H7 (cell line): ENCODE results near the gene GRK4. TPM values are rescaled to one million over a fixed set of nuclear protein-coding genes. Genes with fewer than 3 reads are reported as not detected.

Experiments used
- DNase-seq: peaks from one replicate; pipeline ENCODE4 v3.0.0; 2012
- H3K27me3 ChIP-seq: 2 replicates; pipeline ENCODE4 v1.6.0; 2011; ENCODE audit warnings: mild to moderate bottlenecking, low read length; ENCODE audit not compliant: control insufficient read depth, insufficient read depth
- H3K36me3 ChIP-seq: replicated peaks from 2 replicates; pipeline ENCODE4 v1.5.1; 2011; ENCODE audit warnings: low read length; ENCODE audit not compliant: control insufficient read depth, insufficient read depth
- H3K4me3 ChIP-seq: 2 replicates; pipeline ENCODE4 v1.5.1; 2011; ENCODE audit warnings: low read depth, mild to moderate bottlenecking, control low read depth, low read length, moderate library complexity; ENCODE audit not compliant: insufficient read depth
- total RNA-seq: library from RNA; depleted of rRNA; stranded (reverse); fragments of >200 nt; shearing (Covaris generic); gene quantifications from 2 replicates; pipeline ENCODE4 v1.2.3, GENCODE V29; 2014

The GRK4 gene
- total RNA-seq, 1 experiment from 2014 or later, result 0.48 TPM

GRCh38 chr4:3017504-3017903, 54.1 kb downstream of the GRK4 start:
- no peak for DNase-seq
- Histone ChIP-seq H3K4me3 (no peak overlapping the region), H3K36me3 (no peaks in the 10 kb centered on the region), H3K27me3 (no peaks in the 10 kb centered on the region)

DNA sequence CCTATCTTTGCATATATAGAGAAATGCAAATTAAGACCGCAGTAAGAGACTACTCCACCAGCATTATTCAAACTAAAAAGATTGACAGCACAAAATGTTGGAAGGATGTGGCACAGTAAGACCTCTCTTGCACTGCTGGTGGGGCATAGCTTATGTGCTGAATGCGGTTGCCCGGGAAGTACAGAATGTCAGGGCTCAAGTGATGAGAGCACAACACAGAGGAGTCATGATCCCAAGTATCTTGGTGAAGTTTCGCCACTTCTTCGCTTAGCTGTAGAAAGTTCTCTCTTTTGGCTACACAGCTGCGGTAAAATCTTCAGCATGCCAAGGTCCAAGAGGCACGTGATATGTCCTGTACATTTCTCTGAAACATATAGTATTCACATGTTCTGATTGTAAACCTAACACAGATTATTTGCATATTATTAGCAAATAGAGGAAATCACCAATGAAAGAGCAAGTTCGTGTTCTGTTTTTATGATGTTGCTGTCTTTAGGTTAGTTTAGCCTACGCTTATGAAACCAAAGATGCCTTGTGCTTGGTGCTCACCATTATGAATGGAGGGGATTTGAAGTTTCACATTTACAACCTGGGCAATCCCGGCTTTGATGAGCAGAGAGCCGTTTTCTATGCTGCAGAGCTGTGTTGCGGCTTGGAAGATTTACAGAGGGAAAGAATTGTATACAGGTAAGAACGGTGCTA, 55.9 kb downstream of the GRK4 start:
- Histone ChIP-seq H3K36me3 (no peaks in the 10 kb centered on the region), H3K4me3 (no peak overlapping the region), H3K27me3 (no peaks in the 10 kb centered on the region)
- no peak for DNase-seq

- no peak for DNase-seq
- Histone ChIP-seq H3K4me3 (no peak overlapping the region), H3K27me3 (no peaks in the 10 kb centered on the region), H3K36me3 (no peaks in the 10 kb centered on the region)
Observed at GRCh38 chr4:3021127-3021526, 57.8 kb downstream of the GRK4 start.

GRCh38 chr4:3021627-3022026, 58.3 kb downstream of the GRK4 start:
- Histone ChIP-seq H3K4me3 (no peak overlapping the region), H3K27me3 (no peaks in the 10 kb centered on the region), H3K36me3 (no peaks in the 10 kb centered on the region)
- DNase-seq, result no peak

DNA sequence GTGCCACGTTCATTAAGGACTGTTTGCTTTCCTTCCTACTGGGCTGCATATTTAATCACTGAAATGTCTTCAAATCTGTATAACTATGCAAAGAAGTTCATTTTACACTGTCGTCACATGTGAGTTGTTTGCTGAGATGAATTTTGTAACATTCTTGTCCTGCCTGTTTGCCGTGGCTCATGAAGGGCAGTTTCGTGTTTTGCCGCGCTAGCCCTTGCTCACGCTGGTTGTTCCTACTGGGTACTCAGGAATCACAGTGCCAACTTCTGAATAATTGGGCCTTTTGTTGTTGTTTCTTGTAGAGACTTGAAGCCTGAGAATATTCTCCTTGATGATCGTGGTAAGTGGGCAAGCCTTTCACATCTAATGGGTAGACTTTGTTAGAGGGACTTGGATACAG, 58.7 kb downstream of the GRK4 start:
- no peaks in the 10 kb centered on the region for H3K36me3 ChIP-seq
- H3K4me3 ChIP-seq, result no peak overlapping the region
- DNase-seq, result no peak
- no peaks in the 10 kb centered on the region for H3K27me3 ChIP-seq

- no peak for DNase-seq
- Histone ChIP-seq H3K36me3 (no peaks in the 10 kb centered on the region), H3K4me3 (no peak overlapping the region), H3K27me3 (no peaks in the 10 kb centered on the region)
Observed at GRCh38 chr4:3022651-3023050, 59.3 kb downstream of the GRK4 start.

- no peaks in the 10 kb centered on the region for H3K36me3 ChIP-seq
- no peak overlapping the region for H3K4me3 ChIP-seq
- DNase-seq, result no peak
- H3K27me3 ChIP-seq, result no peaks in the 10 kb centered on the region
Observed at GRCh38 chr4:3025881-3026280, 62.5 kb downstream of the GRK4 start.

DNA sequence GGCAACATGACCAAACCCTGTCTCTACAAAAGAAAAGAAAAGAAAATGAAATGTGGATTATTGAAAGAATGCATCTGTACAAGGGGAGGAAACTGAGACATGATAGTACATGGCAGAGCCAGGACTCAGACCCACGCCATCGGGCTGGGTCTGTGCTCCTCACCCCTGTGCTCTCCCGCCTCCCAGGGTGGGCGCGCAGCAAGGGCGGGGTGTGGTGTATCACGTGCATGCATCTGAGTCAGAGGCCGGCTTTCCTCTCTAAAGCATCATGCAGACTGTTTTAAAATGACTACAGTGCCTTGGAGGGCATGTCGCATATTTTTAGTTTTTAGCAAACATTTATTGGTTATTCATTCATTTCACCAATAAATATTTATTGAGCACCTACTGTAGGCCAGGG, 63.2 kb downstream of the GRK4 start:
- Histone ChIP-seq H3K27me3 (no peaks in the 10 kb centered on the region), H3K36me3 (no peaks in the 10 kb centered on the region), H3K4me3 (no peak overlapping the region)
- no peak for DNase-seq

DNA sequence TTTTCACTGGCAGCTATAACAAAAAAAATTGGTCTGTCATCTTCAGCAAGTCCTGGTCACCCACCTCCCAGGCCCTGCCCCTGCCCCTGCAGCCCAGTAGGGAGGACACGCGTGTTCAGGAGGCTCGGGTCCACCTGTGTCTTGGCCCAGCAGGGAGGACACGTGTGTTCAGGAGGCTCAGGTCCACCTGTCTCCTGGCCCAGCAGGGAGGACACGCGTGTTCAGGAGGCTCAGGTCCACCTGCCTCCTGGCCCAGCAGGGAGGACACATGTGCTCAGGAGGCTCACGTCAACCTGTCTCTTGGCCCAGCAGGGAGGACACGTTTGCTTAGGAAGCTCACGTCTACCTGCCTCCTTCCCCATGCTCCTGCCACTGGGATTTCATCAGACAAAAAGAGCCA, 66.1 kb downstream of the GRK4 start:
- Histone ChIP-seq H3K36me3 (no peaks in the 10 kb centered on the region), H3K4me3 (no peak overlapping the region), H3K27me3 (no peaks in the 10 kb centered on the region)
- no peak for DNase-seq

DNA sequence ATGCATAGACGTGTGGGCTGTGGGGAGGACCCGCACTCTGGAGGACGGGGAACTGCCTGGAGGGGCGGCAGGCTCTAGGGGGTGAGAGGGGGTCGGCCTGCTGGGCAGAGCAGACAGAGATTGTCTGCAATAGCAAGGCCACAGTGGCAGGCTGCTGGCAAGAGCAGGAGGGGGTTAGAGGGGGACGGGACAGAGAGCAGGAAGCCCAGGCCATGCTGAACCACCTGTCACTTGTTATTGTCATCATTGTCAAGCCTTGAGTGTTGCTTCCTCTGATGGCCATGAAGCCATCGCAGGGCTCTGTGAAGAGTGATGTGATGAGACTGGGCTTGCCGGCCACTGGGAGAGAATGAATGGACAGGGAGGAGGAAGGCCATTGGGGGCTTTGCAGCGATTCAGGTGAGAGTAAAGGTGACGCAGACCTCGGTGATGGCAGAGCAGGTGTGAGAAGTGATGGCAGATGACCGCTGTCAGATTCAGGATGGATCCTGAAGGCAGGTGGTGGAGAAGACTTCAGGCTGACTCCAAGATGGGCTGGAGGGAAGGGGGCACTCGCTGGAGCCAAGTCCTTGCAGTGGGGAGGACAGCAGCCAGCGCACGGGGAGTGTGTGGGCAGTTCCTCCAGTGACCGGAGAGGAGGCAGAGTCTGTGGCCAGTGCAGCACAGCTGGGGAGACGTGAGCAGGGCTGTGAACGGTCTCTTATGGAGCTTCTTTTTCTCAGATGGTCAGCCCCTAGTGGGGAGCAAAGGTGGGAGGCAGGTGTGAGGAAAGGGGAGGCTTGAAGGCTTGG, 67.4 kb downstream of the GRK4 start:
- no peaks in the 10 kb centered on the region for H3K27me3 ChIP-seq
- H3K36me3 ChIP-seq, result no peaks in the 10 kb centered on the region
- no peak for DNase-seq
- no peak overlapping the region for H3K4me3 ChIP-seq

DNA sequence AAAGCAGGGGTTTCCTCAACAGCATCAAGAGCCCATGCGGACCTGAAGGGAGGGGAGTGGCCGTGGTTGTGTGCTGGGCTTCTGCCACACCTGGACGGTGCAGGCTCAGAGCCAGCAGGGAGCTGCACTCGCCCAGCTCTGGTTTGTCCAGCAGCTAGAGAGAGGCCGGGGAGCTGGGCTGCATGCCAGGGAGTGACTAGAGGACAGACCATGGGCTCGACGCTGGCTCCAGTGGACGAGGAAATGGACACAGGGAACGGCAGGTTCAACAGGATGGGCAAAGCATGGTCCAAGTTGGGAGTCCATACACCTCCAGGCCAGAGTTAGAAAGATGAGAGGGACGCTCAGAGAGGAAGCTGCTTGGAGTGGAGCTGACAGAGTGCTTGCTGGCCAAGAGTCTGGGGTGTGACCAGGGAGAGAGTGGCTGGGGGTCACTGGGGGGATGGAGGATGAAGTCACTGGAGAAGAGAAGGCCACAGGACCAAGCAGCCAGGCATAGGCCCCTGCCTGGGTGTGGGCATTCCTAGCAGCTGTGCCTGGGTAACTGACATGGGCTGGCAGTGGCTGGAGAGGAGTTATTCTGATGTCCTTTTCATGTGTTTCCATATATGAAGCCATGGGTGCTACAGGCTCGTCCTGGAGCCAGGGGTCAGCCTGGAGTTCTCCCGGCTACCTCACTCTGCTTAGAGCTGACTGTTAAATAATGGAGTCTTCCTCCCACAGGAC, 68.1 kb downstream of the GRK4 start:
- H3K36me3 ChIP-seq, result no peaks in the 10 kb centered on the region
- DNase-seq, result no peak
- H3K4me3 ChIP-seq, result no peak overlapping the region
- no peaks in the 10 kb centered on the region for H3K27me3 ChIP-seq

DNA sequence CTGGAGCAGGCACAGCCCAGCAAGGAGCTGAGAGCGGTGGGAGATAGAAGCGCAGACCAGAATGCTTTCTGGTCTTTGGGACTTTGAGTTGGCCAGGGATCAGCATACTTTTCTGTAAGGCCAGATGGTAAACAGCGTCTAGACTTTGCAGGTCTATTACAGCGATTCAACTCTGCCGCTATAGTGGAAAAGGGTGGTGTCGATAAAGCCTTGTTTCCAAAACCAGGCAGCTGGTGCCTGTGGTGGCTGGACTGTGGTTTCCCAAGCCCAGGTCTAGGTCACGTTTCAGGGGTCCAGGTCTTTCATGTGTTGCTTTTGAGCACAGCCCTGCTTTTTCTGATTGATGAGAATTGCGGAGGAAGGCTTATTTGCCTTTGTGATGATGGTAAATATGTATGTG, 70.9 kb downstream of the GRK4 start:
- Histone ChIP-seq H3K4me3 (no peak overlapping the region), H3K36me3 (no peaks in the 10 kb centered on the region), H3K27me3 (no peaks in the 10 kb centered on the region)
- no peak for DNase-seq

- Histone ChIP-seq H3K4me3 (no peak overlapping the region), H3K27me3 (no peaks in the 10 kb centered on the region), H3K36me3 (no peaks in the 10 kb centered on the region)
- DNase-seq, result no peak
Observed at GRCh38 chr4:3035249-3035648, 71.9 kb downstream of the GRK4 start.

- Histone ChIP-seq H3K4me3 (no peak overlapping the region), H3K27me3 (no peaks in the 10 kb centered on the region), H3K36me3 (no peaks in the 10 kb centered on the region)
- no peak for DNase-seq
Observed at GRCh38 chr4:3035674-3036073, 72.3 kb downstream of the GRK4 start.
